SK-N-SH treated with all-trans-retinoic acid at 6 μM for 48 hours (cell line): ENCODE data around the gene FGD5.

Source experiments
- ATAC-seq: fragments of 200-7000 bp; cut with Tn5 transposase; 3 replicates; pipeline ENCODE4 v1.9.1; 2020; ENCODE audit warnings: mild to moderate bottlenecking, moderate library complexity
- ARNTL ChIP-seq: fragments of 450-650 bp; formaldehyde crosslinking; IDR thresholded peaks from 2 replicates; pipeline ENCODE4 v1.5.0; 2020; ENCODE audit warnings: low read depth, mild to moderate bottlenecking, moderate library complexity, borderline replicate concordance
- BACH2 ChIP-seq: fragments of 250-450 bp; sonication (Bioruptor Pico); IDR thresholded peaks from 2 replicates; pipeline ENCODE4 v1.9.0; 2021; ENCODE audit warnings: mild to moderate bottlenecking, borderline replicate concordance
- CSDC2 ChIP-seq: fragments of 250-450 bp; sonication (Bioruptor Pico); IDR thresholded peaks from 2 replicates; pipeline ENCODE4 v1.5.0; 2020; ENCODE audit warnings: mild to moderate bottlenecking, moderate library complexity
- CSRNP3 ChIP-seq: fragments of 250-450 bp; sonication (Bioruptor Pico); IDR thresholded peaks from 2 replicates; pipeline ENCODE4 v1.5.1; 2021; ENCODE audit warnings: mild to moderate bottlenecking, moderate library complexity
- ESRRG ChIP-seq: fragments of 250-450 bp; sonication (Bioruptor Pico); IDR thresholded peaks from 2 replicates; pipeline ENCODE4 v1.6.1; 2021; ENCODE audit warnings: mild to moderate bottlenecking
- GLIS3 ChIP-seq: fragments of 250-450 bp; sonication (Bioruptor Pico); IDR thresholded peaks from 2 replicates; pipeline ENCODE4 v1.5.0; 2020; ENCODE audit warnings: mild to moderate bottlenecking, moderate library complexity
- OSR1 ChIP-seq: fragments of 250-450 bp; sonication (Bioruptor Pico); IDR thresholded peaks from 2 replicates; pipeline ENCODE4 v1.8.0; 2022; ENCODE audit warnings: moderate library complexity, mild to moderate bottlenecking, inconsistent platforms
- PATZ1 ChIP-seq: fragments of 250-450 bp; sonication (Bioruptor Pico); IDR thresholded peaks from 2 replicates; pipeline ENCODE4 v1.8.0; 2020; ENCODE audit warnings: mild to moderate bottlenecking, moderate library complexity, borderline replicate concordance
- POU6F1 ChIP-seq: fragments of 250-450 bp; sonication (Bioruptor Pico); IDR thresholded peaks from 2 replicates; pipeline ENCODE4 v1.8.0; 2021; ENCODE audit warnings: low read depth, mild to moderate bottlenecking, moderate library complexity, borderline replicate concordance
- PPARA ChIP-seq: fragments of 250-450 bp; sonication (Bioruptor Pico); IDR thresholded peaks from 2 replicates; pipeline ENCODE4 v1.5.0; 2020; ENCODE audit warnings: mild to moderate bottlenecking, borderline replicate concordance
- RARB ChIP-seq: fragments of 250-450 bp; sonication (Bioruptor Pico); IDR thresholded peaks from 2 replicates; pipeline ENCODE4 v1.8.0; 2021; ENCODE audit warnings: mild to moderate bottlenecking, moderate library complexity
- SNAI2 ChIP-seq: fragments of 250-450 bp; sonication (Bioruptor Pico); IDR thresholded peaks from 2 replicates; pipeline ENCODE4 v1.5.0; 2020; ENCODE audit warnings: mild to moderate bottlenecking, moderate library complexity
- TOX ChIP-seq: fragments of 250-450 bp; sonication (Bioruptor Pico); IDR thresholded peaks from 2 replicates; pipeline ENCODE4 v1.8.0; 2021; ENCODE audit warnings: mild to moderate bottlenecking, moderate library complexity, borderline replicate concordance
- ZC3H10 ChIP-seq: fragments of 250-450 bp; sonication (Bioruptor Pico); IDR thresholded peaks from 2 replicates; pipeline ENCODE4 v1.5.1; 2021; ENCODE audit warnings: mild to moderate bottlenecking, moderate library complexity
- ZFP3 ChIP-seq: fragments of 250-450 bp; sonication (Bioruptor Pico); IDR thresholded peaks from 2 replicates; pipeline ENCODE4 v1.5.0; 2020; ENCODE audit warnings: mild to moderate bottlenecking, moderate library complexity
- ZFP30 ChIP-seq: fragments of 450-650 bp; formaldehyde crosslinking; IDR thresholded peaks from 2 replicates; pipeline ENCODE4 v1.5.0; 2022; ENCODE audit warnings: mild to moderate bottlenecking, moderate library complexity
- ZNF565 ChIP-seq: fragments of 450-650 bp; formaldehyde crosslinking; conservative IDR thresholded peaks from 2 replicates; pipeline ENCODE4 v1.5.0; 2020; ENCODE audit warnings: low read depth, mild to moderate bottlenecking, moderate library complexity
- ZNF70 ChIP-seq: fragments of 450-650 bp; formaldehyde crosslinking; IDR thresholded peaks from 2 replicates; pipeline ENCODE4 v1.5.0; 2020; ENCODE audit warnings: mild to moderate bottlenecking, moderate library complexity
- ZNF8 ChIP-seq: fragments of 450-650 bp; formaldehyde crosslinking; IDR thresholded peaks from 2 replicates; pipeline ENCODE4 v1.5.0; 2020; ENCODE audit warnings: mild to moderate bottlenecking, moderate library complexity
- TF ChIP-seq, protein P1 (sequence below): fragments of 250-450 bp; sonication (Bioruptor Pico); IDR thresholded peaks from 2 replicates; pipeline ENCODE4 v1.5.1; 2020; ENCODE audit warnings: low read depth, mild to moderate bottlenecking, moderate library complexity

The FGD5 gene

DNA sequence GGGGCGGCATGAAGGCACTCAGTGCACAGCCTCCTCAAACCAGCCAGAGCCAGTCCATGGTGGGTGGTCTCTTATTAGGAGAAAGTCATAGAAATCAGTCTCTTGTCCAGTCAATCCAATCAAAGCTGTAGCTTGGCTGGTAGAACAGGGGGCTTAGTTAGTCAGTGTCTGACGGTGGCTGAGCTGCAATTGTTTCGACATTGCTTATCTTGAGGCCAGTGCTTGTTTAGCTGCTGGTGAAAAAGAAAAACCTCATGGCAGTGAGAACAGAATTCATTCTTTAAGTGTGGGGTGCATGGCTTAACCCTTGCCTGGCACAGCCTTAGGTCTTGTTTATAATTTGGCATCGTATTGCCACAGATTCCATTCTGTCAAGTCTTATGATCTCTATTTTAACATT, 53.9 kb downstream of the FGD5 start:
- ATAC-seq, result no peak
- TF ChIP-seq CSRNP3 (CRISPR knock-in tag), result no peak
- no peak for TF ChIP-seq ZC3H10 (CRISPR knock-in tag)

DNA sequence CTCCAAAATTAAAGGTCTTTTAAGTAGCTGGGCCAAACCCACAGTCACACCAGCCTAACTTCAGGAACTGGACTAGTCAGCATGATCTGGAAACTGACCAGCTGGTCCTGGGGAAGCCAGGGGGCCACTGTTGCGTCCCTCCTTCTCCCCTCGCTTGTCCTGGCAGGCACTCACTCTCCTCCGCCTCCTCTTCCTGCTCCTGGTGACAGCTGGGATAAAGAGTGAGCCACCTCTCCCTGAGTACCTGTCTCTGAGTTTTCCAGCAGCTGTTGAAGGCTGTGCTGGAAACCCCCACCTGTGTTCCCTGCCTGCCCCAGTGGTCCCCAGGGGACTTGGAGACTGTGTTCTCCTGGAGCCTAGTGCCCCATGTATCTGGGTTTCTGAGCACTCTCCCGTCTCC, 56.0 kb downstream of the FGD5 start:
- no peak for ATAC-seq
- TF ChIP-seq ZFP30 (CRISPR knock-in tag) (no peak), GLIS3 (no peak), BACH2 (no peak), CSDC2 (no peak), CSRNP3 (CRISPR knock-in tag) (no peak), OSR1 (CRISPR knock-in tag) (no peak), POU6F1 (CRISPR knock-in tag) (no peak), ZFP3 (CRISPR knock-in tag) (no peak), ZNF8 (CRISPR knock-in tag) (no peak), ARNTL (no peak), PPARA (CRISPR knock-in tag) (no peak), RARB (CRISPR knock-in tag) (no peak)
- TF ChIP-seq, protein P1, sequence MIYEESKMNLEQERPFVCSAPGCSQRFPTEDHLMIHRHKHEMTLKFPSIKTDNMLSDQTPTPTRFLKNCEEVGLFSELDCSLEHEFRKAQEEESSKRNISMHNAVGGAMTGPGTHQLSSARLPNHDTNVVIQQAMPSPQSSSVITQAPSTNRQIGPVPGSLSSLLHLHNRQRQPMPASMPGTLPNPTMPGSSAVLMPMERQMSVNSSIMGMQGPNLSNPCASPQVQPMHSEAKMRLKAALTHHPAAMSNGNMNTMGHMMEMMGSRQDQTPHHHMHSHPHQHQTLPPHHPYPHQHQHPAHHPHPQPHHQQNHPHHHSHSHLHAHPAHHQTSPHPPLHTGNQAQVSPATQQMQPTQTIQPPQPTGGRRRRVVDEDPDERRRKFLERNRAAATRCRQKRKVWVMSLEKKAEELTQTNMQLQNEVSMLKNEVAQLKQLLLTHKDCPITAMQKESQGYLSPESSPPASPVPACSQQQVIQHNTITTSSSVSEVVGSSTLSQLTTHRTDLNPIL (CRISPR knock-in tag), result no peak

DNA sequence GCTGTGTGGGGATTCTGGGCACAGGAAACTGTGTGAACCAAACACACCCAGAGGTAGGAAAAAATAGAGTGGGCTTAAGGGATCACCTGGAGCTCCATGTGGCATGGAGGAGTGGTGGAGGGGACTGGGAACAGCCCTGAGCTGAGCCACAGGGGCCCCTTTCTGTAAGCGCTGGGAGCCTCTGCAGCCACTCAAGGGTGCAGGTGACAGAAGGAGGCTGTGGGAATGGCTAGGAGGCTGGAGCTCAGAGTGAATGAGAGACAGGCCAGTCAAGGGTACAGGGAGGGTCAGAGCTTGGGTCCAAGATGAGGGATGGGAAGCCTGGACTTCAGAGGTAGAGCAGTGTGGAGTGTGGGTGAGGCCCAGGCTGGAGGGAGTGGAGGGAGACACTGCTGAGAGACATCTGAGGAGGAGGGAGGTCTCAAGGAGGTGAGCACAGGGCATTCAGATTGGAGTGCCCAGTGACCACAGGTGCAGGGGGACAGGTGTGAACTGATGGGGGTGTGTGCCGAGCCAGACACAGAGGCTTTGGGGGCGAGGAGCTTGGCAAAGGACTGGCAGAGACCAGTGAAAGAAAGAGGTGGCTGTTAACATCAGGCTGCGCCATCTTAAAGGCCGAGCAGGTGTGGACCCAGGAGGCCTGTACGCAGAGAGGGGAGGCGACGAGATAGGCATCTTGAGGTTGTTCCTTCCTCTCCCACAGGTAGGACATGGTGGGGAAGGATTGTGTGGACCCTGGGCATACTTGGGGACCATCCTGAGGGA, 56.8 kb downstream of the FGD5 start:
- no peak for ATAC-seq
- TF ChIP-seq ARNTL (no peak), ZNF70 (CRISPR knock-in tag) (no peak), CSDC2 (no peak), ZNF8 (CRISPR knock-in tag) (no peak), PPARA (CRISPR knock-in tag) (no peak), RARB (CRISPR knock-in tag) (no peak), TOX (CRISPR knock-in tag) (no peak)

DNA sequence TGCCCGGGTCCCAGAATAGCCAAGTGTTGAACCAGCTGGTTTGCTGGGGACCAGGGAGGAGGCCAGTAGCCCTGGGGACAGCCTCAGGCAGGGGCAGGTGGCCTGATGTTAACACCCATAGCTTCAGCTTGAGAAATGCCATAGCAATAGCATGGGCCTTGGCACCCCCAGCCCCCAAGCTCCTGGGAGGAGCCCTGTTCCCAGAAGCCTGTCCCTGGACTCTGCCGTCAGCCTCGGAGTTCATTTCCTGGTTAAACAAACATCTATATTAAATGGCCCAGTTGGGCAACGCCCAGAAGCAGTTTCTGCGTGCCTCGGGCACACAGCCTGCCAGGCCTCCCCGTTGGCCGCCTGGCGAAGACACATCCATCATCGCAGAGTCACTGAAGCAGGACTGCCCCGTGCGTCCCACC, 58.2 kb downstream of the FGD5 start:
- ATAC-seq, result no peak
- no peak for TF ChIP-seq BACH2
- TF ChIP-seq, protein P1 (CRISPR knock-in tag), result no peak
- no peak for TF ChIP-seq OSR1 (CRISPR knock-in tag)
- TF ChIP-seq SNAI2 (CRISPR knock-in tag), result no peak
- no peak for TF ChIP-seq CSRNP3 (CRISPR knock-in tag)
- TF ChIP-seq POU6F1 (CRISPR knock-in tag), result no peak
- no peak for TF ChIP-seq ESRRG
- TF ChIP-seq PATZ1 (CRISPR knock-in tag), result no peak
- TF ChIP-seq ARNTL, result no peak
- no peak for TF ChIP-seq ZC3H10 (CRISPR knock-in tag)
- no peak for TF ChIP-seq ZNF565 (CRISPR knock-in tag)
